Inflammatory macrophage treated with lipopolysaccharide for 1 hour (primary cell): ENCODE measurements around the gene PTTG1IP2.

Source experiments
- DNase-seq, 2 donors: peaks; one replicate each; pipeline ENCODE4 v3.0.0-alpha.2; 2020 to 2022

Gene PTTG1IP2

GRCh38 chr7:90484706-90485105 lies 15.3 kb downstream of the PTTG1IP2 start:
- DNase-seq, result no peak

- DNase-seq, result no peak
Observed at GRCh38 chr7:90485734-90486316, 16.4 kb downstream of the PTTG1IP2 start.

DNA sequence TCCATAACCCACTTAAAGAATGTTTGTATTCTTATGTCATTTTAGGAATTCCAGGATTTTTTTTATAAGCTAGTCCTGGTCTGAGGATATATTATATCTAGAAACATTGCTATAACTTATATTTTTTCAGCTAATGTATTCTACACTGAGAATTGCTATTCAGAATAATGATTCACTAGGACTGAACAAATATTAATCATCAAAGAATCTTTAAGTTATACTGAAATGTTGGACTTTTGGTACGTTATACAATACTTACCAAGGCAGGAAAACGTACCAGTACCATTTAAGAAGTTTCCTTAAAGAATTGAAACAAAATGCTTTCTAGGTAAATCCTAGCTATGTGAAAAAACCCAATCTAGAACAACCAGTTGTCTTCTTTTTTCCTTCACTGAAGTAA lies 18.4 kb downstream of the PTTG1IP2 start:
- no peak for DNase-seq

- no peak for DNase-seq
Observed at GRCh38 chr7:90488220-90488619, 18.8 kb downstream of the PTTG1IP2 start.

DNA sequence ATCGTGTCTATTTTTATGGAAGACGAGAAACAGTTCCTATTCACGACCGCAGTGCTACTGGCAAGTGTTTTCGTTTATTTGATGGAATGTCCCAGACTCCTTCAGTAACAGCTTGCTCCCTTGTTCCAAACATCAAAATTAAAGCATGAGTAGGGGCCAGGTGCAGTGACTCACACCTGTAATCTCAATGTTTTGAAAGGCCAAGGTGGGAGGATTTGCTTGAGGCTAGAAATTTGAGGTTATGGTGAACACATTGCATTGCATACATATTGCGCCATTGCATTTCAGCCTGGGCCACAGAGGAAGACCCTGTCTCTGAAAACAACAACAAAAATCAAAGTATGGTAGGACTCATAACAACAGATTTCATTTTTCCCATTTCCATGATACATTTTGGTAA lies 22.8 kb downstream of the PTTG1IP2 start:
- no peak for DNase-seq

DNA sequence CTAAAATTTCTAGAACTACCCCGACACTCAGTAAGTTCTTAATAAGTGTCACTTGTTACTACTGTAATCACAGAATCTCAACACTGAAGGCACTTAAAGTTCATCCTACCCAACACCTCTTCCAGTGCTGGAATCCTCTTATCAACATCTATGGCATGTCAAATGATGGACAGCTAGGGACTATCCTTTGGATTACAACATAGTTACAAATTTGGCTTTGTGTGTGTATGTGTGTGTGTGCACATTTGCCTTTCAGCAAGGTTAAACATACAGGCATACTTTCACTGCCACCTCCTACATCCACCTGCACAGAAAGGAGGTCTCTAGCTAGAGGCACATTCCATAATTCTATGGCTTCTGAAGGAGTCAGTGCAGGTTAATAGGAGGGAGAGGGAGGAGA lies 25.8 kb downstream of the PTTG1IP2 start:
- DNase-seq, result no peak

DNA sequence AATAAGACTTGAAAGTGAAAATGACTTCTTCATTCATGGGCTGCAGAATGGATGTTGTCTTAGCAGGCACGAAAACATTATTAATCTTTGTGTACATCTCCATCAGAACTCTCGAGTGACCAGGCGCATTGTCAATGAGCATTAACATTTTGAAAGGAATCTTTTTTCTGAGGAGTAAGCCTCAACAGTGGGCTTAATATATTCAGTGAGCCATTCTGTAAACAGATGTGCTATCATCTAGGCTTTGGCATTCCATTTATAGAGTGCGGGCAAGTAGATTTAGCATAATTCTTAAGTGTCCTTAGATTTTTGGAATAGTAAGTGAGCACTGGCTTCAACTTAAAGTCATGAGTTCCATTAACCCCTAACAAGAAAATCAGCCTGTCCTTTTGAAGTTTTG lies 33.1 kb downstream of the PTTG1IP2 start:
- DNase-seq, result no peak

- DNase-seq, result no peak
Observed at GRCh38 chr7:90503367-90503766, 33.9 kb downstream of the PTTG1IP2 start.

GRCh38 chr7:90507692-90508091 lies 38.3 kb downstream of the PTTG1IP2 start:
- DNase-seq, result no peak

- DNase-seq, result no peak
Observed at GRCh38 chr7:90511776-90512175, 42.3 kb downstream of the PTTG1IP2 start.

- no peak for DNase-seq
Observed at GRCh38 chr7:90512821-90513254, 43.4 kb downstream of the PTTG1IP2 start.

DNA sequence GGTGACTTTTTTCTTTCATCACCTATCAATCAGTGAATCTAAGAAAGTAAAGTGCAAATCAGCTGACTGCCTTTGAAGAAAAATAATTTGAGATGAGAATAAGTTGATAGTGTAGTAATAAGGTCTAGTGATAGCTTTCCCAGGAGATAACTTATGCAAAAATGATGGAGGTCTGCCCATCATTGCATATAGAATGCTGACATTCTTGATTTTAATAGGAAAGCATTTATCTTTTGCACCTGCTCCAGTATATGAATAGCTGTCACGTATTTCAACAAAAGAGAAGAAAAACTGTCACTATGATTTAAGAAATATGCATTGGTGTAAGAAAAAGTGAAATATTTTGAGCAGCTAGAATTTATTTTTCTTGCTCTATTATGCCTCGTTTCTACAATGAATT lies 46.8 kb downstream of the PTTG1IP2 start:
- DNase-seq, result no peak

- DNase-seq, result no peak
Observed at GRCh38 chr7:90518630-90519029, 49.2 kb downstream of the PTTG1IP2 start.

DNA sequence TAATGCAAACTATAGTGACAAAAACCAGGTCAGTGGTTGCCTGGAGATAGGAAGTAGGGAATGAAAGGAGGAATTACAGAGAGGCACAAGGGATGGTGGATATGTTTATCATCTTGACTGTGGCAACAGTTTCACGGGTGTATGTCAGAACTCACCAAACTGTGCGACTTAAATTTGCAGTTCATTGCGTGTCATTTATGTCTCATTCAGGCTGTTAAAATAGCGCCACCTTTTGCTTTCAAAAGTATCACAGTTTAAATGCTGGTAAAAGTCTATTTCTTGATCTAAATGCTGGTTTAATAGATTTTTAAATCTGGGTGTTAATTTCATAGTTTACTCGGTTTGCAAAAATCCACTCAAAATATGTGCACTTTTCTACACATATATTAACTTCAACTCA lies 51.0 kb downstream of the PTTG1IP2 start:
- no peak for DNase-seq

- peak; percentile 70 to 83 for DNase-seq
Observed at GRCh38 chr7:90530263-90530662, 60.8 kb downstream of the PTTG1IP2 start.

GRCh38 chr7:90532231-90532929 lies 62.9 kb downstream of the PTTG1IP2 start:
- DNase-seq, result no peak

DNA sequence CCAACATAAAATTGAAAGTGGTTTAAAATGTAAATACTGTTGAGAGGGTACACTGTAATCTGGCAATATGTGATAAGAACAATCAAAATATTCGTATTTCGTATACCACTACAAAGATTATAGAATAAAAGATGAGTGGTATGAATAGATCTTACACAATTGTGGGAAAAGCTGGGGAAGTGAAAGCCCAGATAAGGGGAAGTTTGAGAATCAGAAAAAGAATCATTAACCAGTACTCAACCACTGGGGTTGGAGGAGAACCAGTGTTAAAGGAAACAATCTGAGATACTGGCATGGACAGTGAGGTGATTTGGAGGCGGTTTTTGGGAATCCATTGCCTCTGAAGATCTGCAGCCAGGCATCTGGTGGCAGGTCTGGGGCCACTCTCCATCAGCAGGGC lies 67.0 kb downstream of the PTTG1IP2 start:
- DNase-seq, result peak; percentile 77 to 82

- peak; percentile 10 to 25 for DNase-seq
Observed at GRCh38 chr7:90538405-90538804, 69.0 kb downstream of the PTTG1IP2 start.

DNA sequence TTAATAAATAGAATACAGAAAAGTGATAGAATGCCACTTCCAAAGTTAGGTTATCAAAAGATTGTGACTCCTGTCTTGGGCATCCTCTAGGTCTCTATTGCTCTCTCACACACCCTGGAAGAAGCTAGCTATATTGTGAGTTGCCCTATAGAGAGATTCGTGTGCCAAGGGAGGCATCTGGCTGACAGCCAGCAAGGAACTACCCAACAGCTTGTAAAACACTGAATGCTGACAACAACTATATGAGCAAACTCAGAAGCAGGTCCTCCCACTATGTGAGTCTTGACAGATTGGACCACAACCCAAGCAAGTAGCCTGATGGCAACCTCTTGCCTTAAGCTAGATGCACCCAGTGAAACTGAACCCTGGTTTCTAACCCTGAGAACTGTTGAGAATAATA lies 71.0 kb downstream of the PTTG1IP2 start:
- no peak for DNase-seq

DNA sequence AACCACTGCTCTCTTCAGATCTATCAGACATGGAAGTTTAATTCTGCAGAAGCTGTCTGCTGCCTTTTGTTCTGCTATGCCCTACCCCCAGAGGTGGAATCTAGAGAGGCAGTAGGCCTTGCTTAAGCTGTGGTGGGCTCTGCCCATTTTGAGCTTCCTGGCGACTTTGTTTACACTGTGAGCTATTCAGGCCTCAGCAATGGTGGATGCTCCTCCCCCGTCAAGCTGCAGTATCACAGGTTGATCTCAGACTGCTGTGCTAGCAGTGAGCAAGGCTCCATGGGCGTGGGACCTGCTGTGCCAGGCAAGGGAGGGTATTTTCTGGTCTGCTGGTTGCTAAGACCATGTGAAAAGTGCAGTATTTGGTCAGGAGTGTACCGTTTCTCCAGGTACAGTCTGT lies 81.6 kb downstream of the PTTG1IP2 start:
- DNase-seq, result no peak

GRCh38 chr7:90552521-90552920 lies 83.1 kb downstream of the PTTG1IP2 start:
- peak; percentile 11 to 66 for DNase-seq

DNA sequence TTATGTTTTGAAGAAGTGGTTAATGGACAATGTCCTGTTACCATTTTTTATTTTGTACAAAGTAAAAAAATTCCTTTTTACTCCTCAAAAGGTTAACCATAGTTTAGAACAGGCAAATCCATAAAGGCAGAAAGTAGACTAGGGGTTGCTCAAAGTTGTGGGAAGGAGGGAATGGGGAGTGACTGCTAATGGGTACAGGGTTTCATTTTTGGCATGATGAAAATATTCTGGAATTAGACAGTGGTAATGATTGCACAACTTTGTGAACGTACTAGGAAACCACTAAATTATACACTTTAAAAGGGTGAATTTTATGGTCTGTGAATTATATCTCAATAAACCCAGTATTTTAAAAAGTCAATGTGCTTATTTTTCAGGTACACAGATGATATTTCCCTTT lies 91.3 kb downstream of the PTTG1IP2 start:
- no peak for DNase-seq
